ENCODE measurements around the gene ZNF774. TPM values are rescaled to one million over a fixed set of nuclear protein-coding genes. Genes with fewer than 3 reads are reported as not detected.

The ZNF774 gene
- total RNA-seq, 1 experiment from 2014 or later, result 2.6 TPM

GRCh38 chr15:90362936-90363212, 10.8 kb downstream of the ZNF774 start:
- H3K27ac Mint-ChIP-seq (ENCODE audit: low read depth, unreplicated experiment), result peak overlapping the region; percentile 90
- DNase-seq (ENCODE audit: unreplicated experiment), result peak; percentile 67
- no peaks in the 10 kb centered on the region for H3K9me3 Mint-ChIP-seq (ENCODE audit: unreplicated experiment)
- intact Hi-C loops (cut with micrococcal nuclease), result loop anchor here (1.0 to 5.0 kb wide), 5 partner anchors 26 to 119 kb away; no protein-coding TSS in a partner anchor
- H3K27me3 Mint-ChIP-seq (ENCODE audit: insufficient read depth, unreplicated experiment), result no peaks in the 10 kb centered on the region
- TF ChIP-seq CTCF (IDR thresholded peaks at IDR 0.05; ENCODE audit: unreplicated experiment), result no peak
- H3K4me1 Mint-ChIP-seq (ENCODE audit: insufficient read depth, unreplicated experiment), result peaks cover 38% of the 10 kb centered on the region
- H3K4me3 Mint-ChIP-seq (ENCODE audit: unreplicated experiment), result peak overlapping the region; percentile 57
- no TSS peak for BruUV-seq (replicated peaks)
- ChIA-PET POLR2A (interaction anchor here (0.6 to 5.4 kb wide), 20 partner anchors 11 to 319 kb away, joined by 3 to 84 read pairs (median 5); partner anchors contain the start of genes IQGAP1 and ZNF774), CTCF (interaction anchor here (0.6 to 6.1 kb wide), 11 partner anchors 8 to 118 kb away, joined by 3 to 83 read pairs (median 4); partner anchors contain the start of gene IQGAP1)
- H3K36me3 Mint-ChIP-seq (ENCODE audit: insufficient read depth, unreplicated experiment), result peaks cover 11% of the 10 kb centered on the region

- TF ChIP-seq CTCF (IDR thresholded peaks at IDR 0.05; ENCODE audit: unreplicated experiment), result no peak
- H3K36me3 Mint-ChIP-seq (ENCODE audit: insufficient read depth, unreplicated experiment), result peaks cover 11% of the 10 kb centered on the region
- DNase-seq (ENCODE audit: unreplicated experiment), result peak; percentile 67
- H3K4me1 Mint-ChIP-seq (ENCODE audit: insufficient read depth, unreplicated experiment), result peaks cover 38% of the 10 kb centered on the region
- peak overlapping the region; percentile 90 for H3K27ac Mint-ChIP-seq (ENCODE audit: low read depth, unreplicated experiment)
- ChIA-PET CTCF (interaction anchor here (0.6 to 6.1 kb wide), 4 partner anchors 38 to 116 kb away, joined by 3 to 83 read pairs (median 11); no protein-coding TSS in a partner anchor), POLR2A (interaction anchor here (0.6 to 5.4 kb wide), 8 partner anchors 12 to 57 kb away, joined by 3 to 84 read pairs (median 8); partner anchors contain the start of genes IQGAP1 and ZNF774)
- H3K9me3 Mint-ChIP-seq (ENCODE audit: unreplicated experiment), result no peaks in the 10 kb centered on the region
- no peaks in the 10 kb centered on the region for H3K27me3 Mint-ChIP-seq (ENCODE audit: insufficient read depth, unreplicated experiment)
- no TSS peak for BruUV-seq (replicated peaks)
- H3K4me3 Mint-ChIP-seq (ENCODE audit: unreplicated experiment), result no peak overlapping the region
- intact Hi-C loops (cut with micrococcal nuclease), result loop anchor here (5.0 kb wide), 1 partner anchor 93 kb away; no protein-coding TSS in a partner anchor
Observed at GRCh38 chr15:90364251-90364650, 12.2 kb downstream of the ZNF774 start.

- no peaks in the 10 kb centered on the region for H3K9me3 Mint-ChIP-seq (ENCODE audit: unreplicated experiment)
- ChIA-PET CTCF (no interaction called here), POLR2A (interaction anchor here (2.9 kb wide), 1 partner anchor 23 kb away, joined by 19 read pairs; the partner anchor contains the start of gene IQGAP1)
- no peak overlapping the region for H3K4me3 Mint-ChIP-seq (ENCODE audit: unreplicated experiment)
- no TSS peak for BruUV-seq (replicated peaks)
- H3K27me3 Mint-ChIP-seq (ENCODE audit: insufficient read depth, unreplicated experiment), result no peaks in the 10 kb centered on the region
- DNase-seq (ENCODE audit: unreplicated experiment), result no peak
- no peak for TF ChIP-seq CTCF (IDR thresholded peaks at IDR 0.05; ENCODE audit: unreplicated experiment)
- H3K4me1 Mint-ChIP-seq (ENCODE audit: insufficient read depth, unreplicated experiment), result peaks cover 38% of the 10 kb centered on the region
- H3K36me3 Mint-ChIP-seq (ENCODE audit: insufficient read depth, unreplicated experiment), result peaks cover 6% of the 10 kb centered on the region
- peak overlapping the region; percentile 90 for H3K27ac Mint-ChIP-seq (ENCODE audit: low read depth, unreplicated experiment)
- intact Hi-C loops (cut with micrococcal nuclease), result no loop called here
Observed at GRCh38 chr15:90365414-90366055, 13.5 kb downstream of the ZNF774 start.

- Mint-ChIP-seq H3K4me1 (ENCODE audit: insufficient read depth, unreplicated experiment) (peaks cover 30% of the 10 kb centered on the region), H3K27ac (ENCODE audit: low read depth, unreplicated experiment) (peak overlapping the region; percentile 28), H3K4me3 (ENCODE audit: unreplicated experiment) (no peak overlapping the region), H3K9me3 (ENCODE audit: unreplicated experiment) (no peaks in the 10 kb centered on the region), H3K36me3 (ENCODE audit: insufficient read depth, unreplicated experiment) (peaks cover 6% of the 10 kb centered on the region), H3K27me3 (ENCODE audit: insufficient read depth, unreplicated experiment) (no peaks in the 10 kb centered on the region)
- intact Hi-C loops (cut with micrococcal nuclease), result no loop called here
- CTCF ChIA-PET, result interaction anchor here (0.7 to 2.2 kb wide), 4 partner anchors 15 to 115 kb away, joined by 3 to 9 read pairs (median 6); partner anchors contain the start of gene ZNF774
- no peak for TF ChIP-seq CTCF (IDR thresholded peaks at IDR 0.05; ENCODE audit: unreplicated experiment)
- POLR2A ChIA-PET, result interaction anchor here (0.9 to 2.9 kb wide), 6 partner anchors 10 to 53 kb away, joined by 3 to 19 read pairs (median 6); partner anchors contain the start of gene IQGAP1
- no TSS peak for BruUV-seq (replicated peaks)
- DNase-seq (ENCODE audit: unreplicated experiment), result no peak
Observed at GRCh38 chr15:90367576-90367975, 15.5 kb downstream of the ZNF774 start.
